Measurements from ENCODE around the gene ITGA5. TPM values are rescaled to one million over a fixed set of nuclear protein-coding genes. Genes with fewer than 3 reads are reported as not detected.
A peak's percentile ranks its signal among the peaks of the same experiment; 100 is the strongest.

ITGA5 gene
- total RNA-seq, 2 donors from 2014 or later: 29.9 to 211 TPM

GRCh38 chr12:54411391-54412241 is 7.5 kb downstream of the ITGA5 start:
- no peaks in the 10 kb centered on the region for H3K9me3 Mint-ChIP-seq
- peak overlapping the region; percentile 89 for H3K27ac Mint-ChIP-seq
- H3K4me1 Mint-ChIP-seq: peaks cover 43% of the 10 kb centered on the region
- H3K4me3 Mint-ChIP-seq: peak overlapping the region; percentile 83
- H3K36me3 Mint-ChIP-seq (ENCODE audit: low read depth): peaks cover 98% of the 10 kb centered on the region
- H3K27me3 Mint-ChIP-seq: no peaks in the 10 kb centered on the region
- ATAC-seq (replicated peaks): peak; percentile 90

DNA sequence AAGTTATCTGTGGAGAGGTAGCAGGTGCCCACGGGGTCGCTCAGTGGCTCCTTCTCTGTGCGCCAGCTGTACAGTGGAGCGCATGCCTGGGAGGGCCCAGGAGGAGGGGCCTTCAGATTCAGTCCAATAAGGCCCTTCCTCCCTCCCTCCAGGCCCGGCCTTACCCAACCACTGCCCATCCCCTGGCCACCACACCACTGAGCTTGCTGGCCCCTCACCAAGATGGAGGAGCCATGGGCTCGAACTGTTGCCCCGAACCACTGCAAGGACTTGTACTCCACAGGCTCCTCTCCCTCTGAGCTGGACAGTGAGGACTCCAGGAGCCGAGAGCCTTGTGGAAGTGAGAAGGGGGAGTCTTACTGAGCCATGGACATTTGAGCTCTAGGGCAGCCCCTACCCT is 9.8 kb downstream of the ITGA5 start:
- Mint-ChIP-seq H3K36me3 (ENCODE audit: low read depth) (peaks cover 98% of the 10 kb centered on the region), H3K4me3 (no peak overlapping the region), H3K9me3 (no peaks in the 10 kb centered on the region), H3K4me1 (peaks cover 52% of the 10 kb centered on the region), H3K27me3 (no peaks in the 10 kb centered on the region), H3K27ac (no peak overlapping the region)
- no peak for ATAC-seq (replicated peaks)

GRCh38 chr12:54407183-54407905 is 11.7 kb downstream of the ITGA5 start:
- Mint-ChIP-seq H3K4me3 (no peak overlapping the region), H3K36me3 (ENCODE audit: low read depth) (peaks cover 99% of the 10 kb centered on the region), H3K27me3 (no peaks in the 10 kb centered on the region), H3K27ac (peak overlapping the region; percentile 60), H3K9me3 (no peaks in the 10 kb centered on the region), H3K4me1 (peaks cover 36% of the 10 kb centered on the region)
- no peak for ATAC-seq (replicated peaks)

GRCh38 chr12:54405573-54405972 is 13.5 kb downstream of the ITGA5 start:
- peaks cover 100% of the 10 kb centered on the region for H3K36me3 Mint-ChIP-seq (ENCODE audit: low read depth)
- H3K27me3 Mint-ChIP-seq: no peaks in the 10 kb centered on the region
- H3K9me3 Mint-ChIP-seq: no peaks in the 10 kb centered on the region
- peaks cover 24% of the 10 kb centered on the region for H3K4me1 Mint-ChIP-seq
- peak overlapping the region; percentile 60 for H3K27ac Mint-ChIP-seq
- H3K4me3 Mint-ChIP-seq: no peak overlapping the region
- no peak for ATAC-seq (replicated peaks)

DNA sequence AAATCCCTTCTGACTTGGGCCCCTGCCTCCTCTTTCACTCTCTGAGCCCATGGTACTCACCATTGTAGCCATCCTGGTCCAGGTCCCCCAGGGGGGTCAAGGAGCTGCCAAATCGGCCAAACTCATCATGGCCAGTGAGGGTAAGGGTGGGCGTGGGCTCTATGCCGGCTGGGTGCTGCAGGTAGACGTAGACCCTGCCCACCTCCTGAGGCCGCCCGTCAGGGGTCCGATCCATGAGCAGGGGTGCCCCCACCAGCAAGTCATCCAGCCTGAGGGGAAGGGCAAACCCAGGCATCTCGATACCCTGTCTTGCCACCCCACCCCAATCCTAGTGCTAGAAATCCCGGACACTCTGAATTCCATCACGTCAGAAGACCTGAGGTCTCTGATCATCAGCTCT is 14.0 kb downstream of the ITGA5 start:
- Mint-ChIP-seq H3K27ac (peak overlapping the region; percentile 60), H3K27me3 (no peaks in the 10 kb centered on the region), H3K9me3 (no peaks in the 10 kb centered on the region), H3K4me3 (no peak overlapping the region), H3K4me1 (peaks cover 24% of the 10 kb centered on the region), H3K36me3 (ENCODE audit: low read depth) (peaks cover 100% of the 10 kb centered on the region)
- ATAC-seq (replicated peaks): no peak

DNA sequence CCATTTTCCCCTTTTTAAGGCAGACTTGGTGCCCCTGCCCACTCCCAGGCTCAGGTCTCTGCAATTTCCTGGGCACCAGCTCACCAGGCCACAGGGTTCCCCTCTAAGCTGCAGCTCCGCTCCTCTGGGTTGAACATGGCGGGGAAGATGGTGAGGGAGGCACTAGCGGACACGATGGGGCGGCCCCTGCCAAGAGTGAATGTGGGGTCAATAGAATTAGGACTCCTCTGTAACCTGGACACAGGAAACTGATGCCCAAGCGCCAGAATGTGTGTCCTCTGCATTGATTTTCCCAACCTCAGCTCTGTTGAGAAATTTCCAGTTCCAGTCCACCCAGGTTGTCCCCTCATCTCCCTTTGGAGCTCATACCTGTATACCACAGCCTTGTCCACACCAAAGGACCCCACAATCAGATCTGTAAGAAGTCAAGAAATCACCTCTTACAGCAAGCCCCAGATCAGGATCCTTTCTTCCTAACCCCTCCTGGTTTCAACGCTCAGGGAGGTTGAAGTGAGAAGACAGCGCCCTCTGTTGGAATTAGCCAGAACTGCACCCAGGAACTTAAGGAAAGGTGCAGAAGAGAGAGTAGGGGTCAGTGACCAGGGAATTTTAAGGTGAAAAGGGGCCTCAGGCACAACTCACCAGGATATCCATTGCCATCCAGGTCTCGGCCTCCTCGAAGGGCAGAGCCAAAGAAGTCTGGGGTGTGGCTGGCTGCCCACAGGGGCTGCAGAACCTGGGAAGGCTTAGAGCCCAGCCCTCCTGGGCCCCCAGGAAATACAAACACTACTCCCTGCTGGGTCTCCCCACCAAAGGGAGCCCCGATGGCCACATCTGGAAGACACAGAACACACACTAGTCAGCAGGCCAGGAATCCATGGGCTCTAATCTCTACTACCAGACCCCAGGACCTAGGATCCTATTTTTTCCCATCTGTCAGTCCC is 14.7 kb downstream of the ITGA5 start:
- Mint-ChIP-seq H3K27me3 (no peaks in the 10 kb centered on the region), H3K9me3 (no peaks in the 10 kb centered on the region), H3K4me3 (no peak overlapping the region), H3K4me1 (peaks cover 26% of the 10 kb centered on the region), H3K27ac (peak overlapping the region; percentile 60), H3K36me3 (ENCODE audit: low read depth) (peaks cover 100% of the 10 kb centered on the region)
- ATAC-seq (replicated peaks): no peak

- H3K36me3 Mint-ChIP-seq (ENCODE audit: low read depth): peaks cover 100% of the 10 kb centered on the region
- peaks cover 20% of the 10 kb centered on the region for H3K4me1 Mint-ChIP-seq
- H3K4me3 Mint-ChIP-seq: no peak overlapping the region
- peak overlapping the region; percentile 71 for H3K27ac Mint-ChIP-seq
- ATAC-seq (replicated peaks): no peak
- no peaks in the 10 kb centered on the region for H3K9me3 Mint-ChIP-seq
- H3K27me3 Mint-ChIP-seq: no peaks in the 10 kb centered on the region
These were observed 17.9 kb downstream of the ITGA5 start for GRCh38 chr12:54401119-54401518.

- H3K4me3 Mint-ChIP-seq: no peak overlapping the region
- H3K9me3 Mint-ChIP-seq: no peaks in the 10 kb centered on the region
- peak overlapping the region; percentile 61 for H3K27ac Mint-ChIP-seq
- peaks cover 100% of the 10 kb centered on the region for H3K36me3 Mint-ChIP-seq (ENCODE audit: low read depth)
- peak; percentile 79 for ATAC-seq (replicated peaks)
- H3K27me3 Mint-ChIP-seq: no peaks in the 10 kb centered on the region
- H3K4me1 Mint-ChIP-seq: peaks cover 12% of the 10 kb centered on the region
These were observed 19.9 kb downstream of the ITGA5 start for GRCh38 chr12:54398995-54399793.

DNA sequence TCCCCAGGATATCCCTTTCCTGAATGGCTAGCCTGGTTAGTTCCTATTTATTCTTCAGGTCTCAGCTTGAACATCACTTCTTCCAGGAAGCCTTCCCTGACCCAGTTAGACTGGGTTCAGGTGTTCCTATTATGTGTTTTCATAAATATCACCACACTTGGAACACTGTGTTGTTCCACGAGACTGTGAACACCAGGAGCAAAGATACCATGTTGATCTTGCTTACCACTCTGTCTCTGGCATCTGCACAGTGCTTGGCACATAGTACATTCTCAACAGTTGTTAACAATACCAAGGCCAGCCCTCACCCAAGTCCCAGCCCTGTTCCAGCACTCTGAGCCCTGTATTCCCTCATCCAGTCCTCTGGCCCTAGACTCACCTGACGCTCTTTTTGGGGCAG is 20.8 kb downstream of the ITGA5 start:
- Mint-ChIP-seq H3K27ac (peak overlapping the region; percentile 61), H3K27me3 (no peaks in the 10 kb centered on the region), H3K9me3 (no peaks in the 10 kb centered on the region), H3K4me3 (no peak overlapping the region), H3K36me3 (ENCODE audit: low read depth) (peaks cover 98% of the 10 kb centered on the region), H3K4me1 (peaks cover 17% of the 10 kb centered on the region)
- no peak for ATAC-seq (replicated peaks)

GRCh38 chr12:54397157-54397556 is 21.9 kb downstream of the ITGA5 start:
- H3K4me1 Mint-ChIP-seq: peaks cover 17% of the 10 kb centered on the region
- H3K4me3 Mint-ChIP-seq: no peak overlapping the region
- no peaks in the 10 kb centered on the region for H3K27me3 Mint-ChIP-seq
- H3K9me3 Mint-ChIP-seq: no peaks in the 10 kb centered on the region
- peak overlapping the region; percentile 47 for H3K27ac Mint-ChIP-seq
- peaks cover 87% of the 10 kb centered on the region for H3K36me3 Mint-ChIP-seq (ENCODE audit: low read depth)
- ATAC-seq (replicated peaks): peak; percentile 17

DNA sequence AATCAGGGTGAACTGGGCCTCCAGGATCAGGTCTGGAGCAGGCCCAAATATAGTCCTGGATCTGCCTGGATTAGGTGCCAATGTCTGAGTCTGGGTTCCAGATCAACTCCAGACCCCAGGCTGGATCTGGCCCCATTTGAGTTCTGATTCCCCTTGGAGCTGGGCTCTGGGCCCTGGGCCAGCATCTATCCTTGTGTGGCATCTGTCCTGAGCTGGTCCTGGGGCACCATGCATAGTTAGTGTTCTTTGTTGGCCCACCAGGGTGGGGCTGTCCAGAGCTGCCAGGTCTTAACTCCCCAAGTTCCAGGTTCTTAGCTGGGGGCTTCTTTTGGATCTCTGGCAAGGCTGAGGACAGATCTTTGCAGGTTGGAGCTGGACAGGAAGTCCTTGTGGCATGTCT is 23.5 kb downstream of the ITGA5 start:
- Mint-ChIP-seq H3K36me3 (ENCODE audit: low read depth) (peaks cover 71% of the 10 kb centered on the region), H3K4me1 (peaks cover 23% of the 10 kb centered on the region), H3K4me3 (no peak overlapping the region), H3K27ac (no peak overlapping the region), H3K27me3 (no peaks in the 10 kb centered on the region), H3K9me3 (no peaks in the 10 kb centered on the region)
- no peak for ATAC-seq (replicated peaks)

GRCh38 chr12:54394986-54395385 is 24.1 kb downstream of the ITGA5 start:
- ATAC-seq (replicated peaks): no peak
- Mint-ChIP-seq H3K4me1 (peaks cover 24% of the 10 kb centered on the region), H3K27me3 (no peaks in the 10 kb centered on the region), H3K4me3 (no peak overlapping the region), H3K36me3 (ENCODE audit: low read depth) (peaks cover 66% of the 10 kb centered on the region), H3K9me3 (no peaks in the 10 kb centered on the region), H3K27ac (peak overlapping the region; percentile 48)

DNA sequence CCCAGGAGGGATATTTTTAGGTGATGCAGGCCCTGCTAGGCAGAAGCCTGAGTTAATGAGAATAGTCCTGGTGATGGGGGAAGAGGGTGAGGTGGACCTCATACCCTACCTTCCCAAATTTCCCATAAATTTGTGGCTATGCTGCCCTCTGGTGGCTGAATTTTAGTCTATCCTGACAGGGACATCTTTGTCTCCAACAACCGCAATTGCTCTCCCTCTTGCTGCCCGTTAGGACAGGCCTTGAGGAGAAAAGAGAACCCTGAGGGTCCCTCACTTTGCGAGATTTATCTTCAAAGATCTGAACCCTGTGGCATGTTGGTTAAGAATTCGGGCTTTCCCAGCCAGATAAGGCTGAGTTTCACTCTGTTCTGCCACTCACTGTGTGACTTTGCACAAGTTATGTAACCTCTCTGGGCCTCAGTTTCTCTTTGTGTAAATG is 24.8 kb downstream of the ITGA5 start:
- no peaks in the 10 kb centered on the region for H3K9me3 Mint-ChIP-seq
- no peaks in the 10 kb centered on the region for H3K27me3 Mint-ChIP-seq
- peak overlapping the region; percentile 5 for H3K4me3 Mint-ChIP-seq
- peaks cover 27% of the 10 kb centered on the region for H3K4me1 Mint-ChIP-seq
- H3K27ac Mint-ChIP-seq: peak overlapping the region; percentile 72
- peaks cover 59% of the 10 kb centered on the region for H3K36me3 Mint-ChIP-seq (ENCODE audit: low read depth)
- peak; percentile 30 for ATAC-seq (replicated peaks)

Measured in activated T-helper 17 cell treated with anti-CD3 and anti-CD28 coated beads, Interleukin-2, amount 50 U/mL, for 72 hours (primary cell).